Lung (tissue), 12 donors: Measurements from ENCODE around the gene CHM. TPM values are rescaled to one million over a fixed set of nuclear protein-coding genes. Genes with fewer than 3 reads are reported as not detected.
"Not testable (repeated sequence)": the region's sequence is repeated elsewhere in the genome, so short reads cannot be mapped to it uniquely, and the experiment has no call there.

Source experiments
- ATAC-seq: fragments of 200-7000 bp; cut with Tn5 transposase; one replicate; pipeline ENCODE4 v1.9.1; 2020; ENCODE audit warnings: moderate number of reproducible peaks; ENCODE audit not compliant: insufficient read depth, low FRiP score
- DNase-seq, 3 donors: peaks; one replicate each; pipeline ENCODE4 v3.0.0-alpha.2; 2013 to 2017
- H3K27ac ChIP-seq, 2 donors: one replicate each; pipeline ENCODE4 v1.5.1; 2013; ENCODE audit warnings: mild to moderate bottlenecking in 2 of 2, moderate library complexity in 2 of 2, control low read depth in 1 of 2, inconsistent platforms in 1 of 2, low read depth in 1 of 2, low read length in 1 of 2
- H3K27me3 ChIP-seq, 3 donors: one replicate each; pipeline ENCODE4 v1.5.1; 2013; ENCODE audit warnings: low read length in 2 of 3; ENCODE audit not compliant: control insufficient read depth in 3 of 3, insufficient read depth in 3 of 3
- H3K36me3 ChIP-seq, 4 donors: one replicate each; pipeline ENCODE4 v1.5.1; 2013; ENCODE audit warnings: low read length in 4 of 4, mild to moderate bottlenecking in 1 of 4, moderate library complexity in 1 of 4; ENCODE audit not compliant: control insufficient read depth in 4 of 4, insufficient read depth in 4 of 4
- H3K4me1 ChIP-seq, 5 donors: one replicate each; pipeline ENCODE4 v1.5.1; 2013; ENCODE audit warnings: low read length in 5 of 5, mild to moderate bottlenecking in 2 of 5, moderate library complexity in 1 of 5; ENCODE audit not compliant: control insufficient read depth in 5 of 5, insufficient read depth in 5 of 5
- H3K4me3 ChIP-seq: one replicate; pipeline ENCODE4 v1.5.1; 2013; ENCODE audit warnings: mild to moderate bottlenecking, control low read depth, moderate library complexity
- H3K9ac ChIP-seq, 2 donors: one replicate each; pipeline ENCODE4 v1.5.1; 2013; ENCODE audit warnings: low read length in 2 of 2, control low read depth in 1 of 2; ENCODE audit not compliant: insufficient read depth in 1 of 2
- H3K9me3 ChIP-seq, 4 donors: one replicate each; pipeline ENCODE4 v1.5.1; 2013; ENCODE audit warnings: low read length in 3 of 4, mild to moderate bottlenecking in 1 of 4, moderate library complexity in 1 of 4; ENCODE audit not compliant: control insufficient read depth in 4 of 4, insufficient read depth in 3 of 4
- WGBS, 2 donors: extraction: QIAGEN DNeasy Blood & Tissue Kit; methylation state at CpG; one replicate each; pipeline ENCODE4 v1.1.7; 2013; 5-methylcytosine and 5-hydroxymethylcytosine counted together
- polyA plus RNA-seq, 2 donors: library from polyadenylated mRNA; stranded (reverse); fragments of 200-250 nt; gene quantifications; one replicate each; pipeline ENCODE4 v1.2.1, GENCODE V29; 2013
- total RNA-seq, 2 donors: library from RNA; depleted of rRNA in 1 of 2; stranded (reverse); fragments of >200 nt in 1 of 2; gene quantifications; one replicate each; pipeline ENCODE4 v1.2.1, GENCODE V29; 2014 to 2021
- TF ChIP-seq, protein P1 (sequence below): IDR thresholded peaks from 2 replicates; pipeline ENCODE4 v1.5.1; 2012; ENCODE audit warnings: mild to moderate bottlenecking; ENCODE audit errors: control extremely low read depth, extremely low read depth
- donor health status: control.
- donor health status: control.
- donor health status: Bipolar disorder and iron deficiency.
- donor health status: healthy.
- donor health status: DM: yes; HTN: yes; CAD: no.

Gene CHM
- total and polyA plus RNA-seq, 4 donors, result 9.2 to 44.8 (median 12.0) TPM

GRCh38 chrX:85980286-85980685 is 67.1 kb downstream of the CHM start:
- WGBS, 2 donors, result 96% methylated on average over 1 of the region's 1 CpG
- no peak overlapping the region for H3K9ac ChIP-seq
- TF ChIP-seq, protein P1, sequence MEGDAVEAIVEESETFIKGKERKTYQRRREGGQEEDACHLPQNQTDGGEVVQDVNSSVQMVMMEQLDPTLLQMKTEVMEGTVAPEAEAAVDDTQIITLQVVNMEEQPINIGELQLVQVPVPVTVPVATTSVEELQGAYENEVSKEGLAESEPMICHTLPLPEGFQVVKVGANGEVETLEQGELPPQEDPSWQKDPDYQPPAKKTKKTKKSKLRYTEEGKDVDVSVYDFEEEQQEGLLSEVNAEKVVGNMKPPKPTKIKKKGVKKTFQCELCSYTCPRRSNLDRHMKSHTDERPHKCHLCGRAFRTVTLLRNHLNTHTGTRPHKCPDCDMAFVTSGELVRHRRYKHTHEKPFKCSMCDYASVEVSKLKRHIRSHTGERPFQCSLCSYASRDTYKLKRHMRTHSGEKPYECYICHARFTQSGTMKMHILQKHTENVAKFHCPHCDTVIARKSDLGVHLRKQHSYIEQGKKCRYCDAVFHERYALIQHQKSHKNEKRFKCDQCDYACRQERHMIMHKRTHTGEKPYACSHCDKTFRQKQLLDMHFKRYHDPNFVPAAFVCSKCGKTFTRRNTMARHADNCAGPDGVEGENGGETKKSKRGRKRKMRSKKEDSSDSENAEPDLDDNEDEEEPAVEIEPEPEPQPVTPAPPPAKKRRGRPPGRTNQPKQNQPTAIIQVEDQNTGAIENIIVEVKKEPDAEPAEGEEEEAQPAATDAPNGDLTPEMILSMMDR, result no peak

DNA sequence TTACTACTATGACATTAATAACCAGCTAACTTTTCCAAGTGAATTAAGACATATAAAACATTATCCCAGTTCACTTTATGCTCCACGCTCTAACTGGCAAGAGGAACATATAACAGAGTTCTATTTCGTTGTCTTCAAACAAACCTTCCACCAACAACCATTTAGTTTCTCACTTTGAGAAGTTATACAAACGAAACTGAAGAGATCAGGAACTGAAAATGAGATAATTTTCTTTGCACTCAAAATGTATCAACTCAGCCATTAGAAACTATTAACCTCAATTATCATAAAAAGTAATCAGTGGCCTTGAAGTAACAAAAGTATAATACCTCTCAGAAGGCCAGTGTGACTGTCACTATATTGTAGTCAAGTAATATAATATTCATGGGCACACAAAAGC is 70.1 kb downstream of the CHM start:
- 69 to 87% methylated on average over 3 of the region's 3 CpGs for WGBS, 2 donors
- DNase-seq (no peak), ATAC-seq (no peak)
- H3K4me3 ChIP-seq, result no peak overlapping the region
- TF ChIP-seq, protein P1, result no peak
- H3K4me1 ChIP-seq, result no peaks in the 10 kb centered on the region
- peaks cover 0 to 1% (median 0%) of the 10 kb centered on the region in 4 donors for H3K36me3 ChIP-seq
- no peak overlapping the region for H3K27ac ChIP-seq
- no peak overlapping the region for H3K9ac ChIP-seq
- no peaks in the 10 kb centered on the region for H3K27me3 ChIP-seq
- peaks cover 0 to 4% (median 0%) of the 10 kb centered on the region in 4 donors for H3K9me3 ChIP-seq

More at GRCh38 chrX:85980286-85980685, 67.1 kb downstream of the CHM start:
- DNase-seq (no peak), ATAC-seq (no peak)
- H3K36me3 ChIP-seq, result peaks cover 0 to 1% (median 0%) of the 10 kb centered on the region in 4 donors
- H3K4me3 ChIP-seq, result no peak overlapping the region
- H3K4me1 ChIP-seq, result no peaks in the 10 kb centered on the region
- H3K9me3 ChIP-seq, result peaks cover 0 to 1% (median 0%) of the 10 kb centered on the region in 4 donors
- H3K27ac ChIP-seq, result no peak overlapping the region
- H3K27me3 ChIP-seq, result no peaks in the 10 kb centered on the region

DNA sequence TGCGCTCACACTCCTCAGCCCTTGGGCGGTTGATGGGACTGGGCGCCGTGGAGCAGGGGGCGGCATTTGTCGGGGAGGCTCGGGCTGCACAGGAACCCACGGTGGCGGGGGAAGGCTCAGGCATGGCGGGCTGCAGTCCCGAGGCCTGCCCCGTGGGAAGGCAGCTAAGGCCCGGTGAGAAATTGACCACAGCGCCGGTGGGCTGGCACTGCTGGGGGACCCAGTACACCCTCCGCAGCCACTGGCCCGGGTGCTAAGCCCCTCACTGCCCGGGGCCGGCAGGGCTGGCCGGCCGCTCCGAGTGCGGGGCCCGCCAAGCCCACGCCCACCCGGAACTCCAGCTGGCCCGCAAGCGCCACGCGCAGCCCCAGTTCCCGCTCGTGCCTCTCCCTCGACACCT is 75.0 kb downstream of the CHM start:
- ATAC-seq, DNase-seq: not testable (repeated sequence)

DNA sequence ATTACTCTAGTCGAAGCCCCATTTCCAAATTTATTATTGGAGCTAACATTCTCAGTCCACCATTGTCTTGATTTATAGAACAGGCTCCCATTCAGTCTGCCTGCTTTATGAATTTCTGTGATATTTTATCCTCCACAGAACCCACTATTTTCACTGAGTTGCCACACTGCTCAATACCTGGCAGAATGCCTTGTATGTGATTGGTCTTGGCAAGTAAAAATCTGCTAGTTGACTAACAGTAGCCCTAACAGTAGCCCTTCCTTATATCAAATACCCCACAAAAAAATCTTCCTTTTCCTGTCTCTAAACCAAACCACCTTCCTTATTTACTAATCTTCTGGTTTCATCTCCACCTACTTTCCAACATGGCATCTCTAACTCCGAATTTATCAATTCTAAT is 82.6 kb downstream of the CHM start:
- no peak for ATAC-seq
- WGBS, 2 donors, result 50 to 100% methylated on average over 2 of the region's 2 CpGs
- TF ChIP-seq, protein P1, result no peak
- Histone ChIP-seq H3K4me3 (no peak overlapping the region), H3K9ac (no peak overlapping the region), H3K36me3 (peaks cover 0 to 2% (median 0%) of the 10 kb centered on the region in 4 donors), H3K27me3 (no peaks in the 10 kb centered on the region), H3K9me3 (no peaks in the 10 kb centered on the region), H3K4me1 (no peaks in the 10 kb centered on the region), H3K27ac (no peak overlapping the region)
- DNase-seq, result no peak

More for the DNA sequence above, 75.0 kb downstream of the CHM start:
- not testable (repeated sequence) for H3K36me3 ChIP-seq, H3K9me3 ChIP-seq, H3K4me1 ChIP-seq, H3K9ac ChIP-seq, H3K4me3 ChIP-seq, H3K27ac ChIP-seq, H3K27me3 ChIP-seq
- WGBS, 2 donors, result 96% methylated on average over 13 to 33 of the region's 33 CpGs
